Testis (tissue), 2 donors: ENCODE data around the gene PLEKHA1.

Experiments
- POLR2A ChIP-seq: fragments of 450-650 bp; IDR thresholded peaks from one replicate; pipeline ENCODE4 v1.6.1; 2017; ENCODE audit warnings: antibody characterized with exemption, mild to moderate bottlenecking, moderate library complexity
- TF ChIP-seq, protein P1 (sequence below), 3 experiments: fragments of 450-650 bp in 2 of 3; fragments of 200-600 bp in 1 of 3; sonication (generic) in 1 of 3; IDR thresholded peaks; one replicate each; pipeline ENCODE4 v1.5.1; 2016 to 2019; ENCODE audit warnings: antibody characterized with exemption in 3 of 3, mild to moderate bottlenecking in 2 of 3, moderate library complexity in 1 of 3

DNA sequence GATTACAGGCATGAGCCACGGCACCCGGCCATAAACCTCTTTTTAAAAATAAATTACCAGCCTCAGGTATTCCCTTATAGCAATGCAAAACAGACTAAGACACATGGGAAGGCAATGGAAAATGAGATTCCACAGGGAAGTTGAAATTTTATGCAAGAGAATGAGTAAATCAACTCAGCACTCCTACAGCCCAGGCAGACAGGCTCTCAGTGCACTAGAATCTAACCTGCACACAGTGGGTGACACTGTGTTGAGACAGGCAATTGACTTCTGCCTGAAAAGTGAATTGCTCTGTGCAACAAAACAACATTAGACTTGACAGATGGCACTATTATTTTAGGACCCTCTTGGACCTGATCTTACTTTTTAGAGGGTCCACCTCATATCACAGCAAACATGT is 20.1 kb upstream of the PLEKHA1 start:
- TF ChIP-seq, protein P1, sequence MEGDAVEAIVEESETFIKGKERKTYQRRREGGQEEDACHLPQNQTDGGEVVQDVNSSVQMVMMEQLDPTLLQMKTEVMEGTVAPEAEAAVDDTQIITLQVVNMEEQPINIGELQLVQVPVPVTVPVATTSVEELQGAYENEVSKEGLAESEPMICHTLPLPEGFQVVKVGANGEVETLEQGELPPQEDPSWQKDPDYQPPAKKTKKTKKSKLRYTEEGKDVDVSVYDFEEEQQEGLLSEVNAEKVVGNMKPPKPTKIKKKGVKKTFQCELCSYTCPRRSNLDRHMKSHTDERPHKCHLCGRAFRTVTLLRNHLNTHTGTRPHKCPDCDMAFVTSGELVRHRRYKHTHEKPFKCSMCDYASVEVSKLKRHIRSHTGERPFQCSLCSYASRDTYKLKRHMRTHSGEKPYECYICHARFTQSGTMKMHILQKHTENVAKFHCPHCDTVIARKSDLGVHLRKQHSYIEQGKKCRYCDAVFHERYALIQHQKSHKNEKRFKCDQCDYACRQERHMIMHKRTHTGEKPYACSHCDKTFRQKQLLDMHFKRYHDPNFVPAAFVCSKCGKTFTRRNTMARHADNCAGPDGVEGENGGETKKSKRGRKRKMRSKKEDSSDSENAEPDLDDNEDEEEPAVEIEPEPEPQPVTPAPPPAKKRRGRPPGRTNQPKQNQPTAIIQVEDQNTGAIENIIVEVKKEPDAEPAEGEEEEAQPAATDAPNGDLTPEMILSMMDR (IDR thresholded peaks at IDR 0.05) = no peak
- TF ChIP-seq POLR2A = no peak
